ENCODE results near the gene ATP6V0A1. TPM values are rescaled to one million over a fixed set of nuclear protein-coding genes. Genes with fewer than 3 reads are reported as not detected.

Gene ATP6V0A1
- total RNA-seq, 1 experiment from 2014 or later = 53.4 TPM

DNA sequence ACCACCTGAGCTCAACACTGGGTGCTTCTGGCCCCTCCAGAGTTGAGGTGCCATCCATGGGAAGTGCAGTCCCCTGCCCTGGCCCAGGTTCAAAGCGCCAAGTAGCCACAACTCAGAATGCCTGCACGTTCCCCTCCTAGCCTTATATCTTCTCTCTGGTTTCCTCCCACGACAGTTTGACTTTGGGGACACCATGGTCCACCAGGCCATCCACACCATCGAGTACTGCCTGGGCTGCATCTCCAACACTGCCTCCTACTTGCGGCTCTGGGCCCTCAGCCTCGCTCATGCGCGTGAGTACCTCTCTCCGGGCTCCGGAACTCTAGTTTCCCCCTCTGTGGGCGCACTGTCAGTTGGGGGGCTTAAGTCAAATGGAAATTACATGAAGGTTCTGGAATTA is 55.0 kb downstream of the ATP6V0A1 start:
- Histone ChIP-seq H3K36me3 (ENCODE audit: control insufficient read depth, insufficient read depth, low read length) (no peaks in the 10 kb centered on the region), H3K27ac (ENCODE audit: low read length) (no peak overlapping the region), H3K9me3 (ENCODE audit: control insufficient read depth, insufficient read depth, low read depth, low read length) (no peaks in the 10 kb centered on the region), H3K4me1 (ENCODE audit: control insufficient read depth, insufficient read depth, low read length) (peaks cover 22% of the 10 kb centered on the region), H3K4me3 (ENCODE audit: low read depth in 2 of 2, low read length in 2 of 2) (no peak overlapping the region), H3K27me3 (ENCODE audit: control insufficient read depth, insufficient read depth, low read length) (no peaks in the 10 kb centered on the region)
- TF ChIP-seq TCF7L2 (IDR thresholded peaks at IDR 0.05; ENCODE audit: low read depth, low read length) (no peak), SIN3A (IDR thresholded peaks at IDR 0.05; ENCODE audit: borderline replicate concordance, insufficient read depth, low read depth, low read length) (no peak), POLR2AphosphoS5 (IDR thresholded peaks at IDR 0.05; ENCODE audit: low read depth, low read length) (no peak)
- TF ChIP-seq, protein P1, sequence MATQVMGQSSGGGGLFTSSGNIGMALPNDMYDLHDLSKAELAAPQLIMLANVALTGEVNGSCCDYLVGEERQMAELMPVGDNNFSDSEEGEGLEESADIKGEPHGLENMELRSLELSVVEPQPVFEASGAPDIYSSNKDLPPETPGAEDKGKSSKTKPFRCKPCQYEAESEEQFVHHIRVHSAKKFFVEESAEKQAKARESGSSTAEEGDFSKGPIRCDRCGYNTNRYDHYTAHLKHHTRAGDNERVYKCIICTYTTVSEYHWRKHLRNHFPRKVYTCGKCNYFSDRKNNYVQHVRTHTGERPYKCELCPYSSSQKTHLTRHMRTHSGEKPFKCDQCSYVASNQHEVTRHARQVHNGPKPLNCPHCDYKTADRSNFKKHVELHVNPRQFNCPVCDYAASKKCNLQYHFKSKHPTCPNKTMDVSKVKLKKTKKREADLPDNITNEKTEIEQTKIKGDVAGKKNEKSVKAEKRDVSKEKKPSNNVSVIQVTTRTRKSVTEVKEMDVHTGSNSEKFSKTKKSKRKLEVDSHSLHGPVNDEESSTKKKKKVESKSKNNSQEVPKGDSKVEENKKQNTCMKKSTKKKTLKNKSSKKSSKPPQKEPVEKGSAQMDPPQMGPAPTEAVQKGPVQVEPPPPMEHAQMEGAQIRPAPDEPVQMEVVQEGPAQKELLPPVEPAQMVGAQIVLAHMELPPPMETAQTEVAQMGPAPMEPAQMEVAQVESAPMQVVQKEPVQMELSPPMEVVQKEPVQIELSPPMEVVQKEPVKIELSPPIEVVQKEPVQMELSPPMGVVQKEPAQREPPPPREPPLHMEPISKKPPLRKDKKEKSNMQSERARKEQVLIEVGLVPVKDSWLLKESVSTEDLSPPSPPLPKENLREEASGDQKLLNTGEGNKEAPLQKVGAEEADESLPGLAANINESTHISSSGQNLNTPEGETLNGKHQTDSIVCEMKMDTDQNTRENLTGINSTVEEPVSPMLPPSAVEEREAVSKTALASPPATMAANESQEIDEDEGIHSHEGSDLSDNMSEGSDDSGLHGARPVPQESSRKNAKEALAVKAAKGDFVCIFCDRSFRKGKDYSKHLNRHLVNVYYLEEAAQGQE (IDR thresholded peaks at IDR 0.05; ENCODE audit: insufficient read depth in 1 of 2, low read depth in 2 of 2, low read length in 1 of 2) = no peak
- TF ChIP-seq, protein P2, sequence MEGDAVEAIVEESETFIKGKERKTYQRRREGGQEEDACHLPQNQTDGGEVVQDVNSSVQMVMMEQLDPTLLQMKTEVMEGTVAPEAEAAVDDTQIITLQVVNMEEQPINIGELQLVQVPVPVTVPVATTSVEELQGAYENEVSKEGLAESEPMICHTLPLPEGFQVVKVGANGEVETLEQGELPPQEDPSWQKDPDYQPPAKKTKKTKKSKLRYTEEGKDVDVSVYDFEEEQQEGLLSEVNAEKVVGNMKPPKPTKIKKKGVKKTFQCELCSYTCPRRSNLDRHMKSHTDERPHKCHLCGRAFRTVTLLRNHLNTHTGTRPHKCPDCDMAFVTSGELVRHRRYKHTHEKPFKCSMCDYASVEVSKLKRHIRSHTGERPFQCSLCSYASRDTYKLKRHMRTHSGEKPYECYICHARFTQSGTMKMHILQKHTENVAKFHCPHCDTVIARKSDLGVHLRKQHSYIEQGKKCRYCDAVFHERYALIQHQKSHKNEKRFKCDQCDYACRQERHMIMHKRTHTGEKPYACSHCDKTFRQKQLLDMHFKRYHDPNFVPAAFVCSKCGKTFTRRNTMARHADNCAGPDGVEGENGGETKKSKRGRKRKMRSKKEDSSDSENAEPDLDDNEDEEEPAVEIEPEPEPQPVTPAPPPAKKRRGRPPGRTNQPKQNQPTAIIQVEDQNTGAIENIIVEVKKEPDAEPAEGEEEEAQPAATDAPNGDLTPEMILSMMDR (IDR thresholded peaks at IDR 0.05) = no peak
- DNase-seq (ENCODE audit: low read depth, low spot score) (no peak), ATAC-seq (no peak)
- BruUV-seq (replicated peaks) = no TSS peak
- intact Hi-C loops (cut with micrococcal nuclease; ENCODE audit: unreplicated experiment) (no loop called here), in situ Hi-C loops (cut with HindIII; ENCODE audit: low pct_unique_long_range_greater_than_20kb, low sequenced_read_pairs) (no loop called here)
- ChIA-PET CTCF (no interaction called here), POLR2A (no interaction called here)

DNA sequence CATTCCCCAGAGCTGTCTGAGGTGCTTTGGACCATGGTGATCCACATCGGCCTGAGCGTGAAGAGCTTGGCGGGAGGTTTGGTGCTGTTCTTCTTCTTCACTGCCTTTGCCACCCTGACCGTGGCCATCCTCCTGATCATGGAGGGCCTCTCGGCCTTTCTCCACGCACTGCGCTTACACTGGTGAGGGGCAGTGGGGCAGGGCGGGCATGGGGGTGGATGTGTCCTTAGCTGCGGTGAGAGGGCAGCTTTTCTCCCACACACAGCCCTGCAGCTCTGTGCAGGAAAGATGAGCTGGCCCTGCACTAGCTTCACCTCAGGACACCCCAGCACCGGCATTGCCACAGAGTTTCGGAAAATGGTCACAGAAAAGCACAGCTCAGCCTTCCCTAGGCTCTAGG is 55.6 kb downstream of the ATP6V0A1 start:
- H3K4me1 ChIP-seq (ENCODE audit: control insufficient read depth, insufficient read depth, low read length) = peaks cover 28% of the 10 kb centered on the region
- no TSS peak for BruUV-seq (replicated peaks)
- TF ChIP-seq SIN3A (IDR thresholded peaks at IDR 0.05; ENCODE audit: borderline replicate concordance, insufficient read depth, low read depth, low read length) (no peak), POLR2AphosphoS5 (IDR thresholded peaks at IDR 0.05; ENCODE audit: low read depth, low read length) (no peak), TCF7L2 (IDR thresholded peaks at IDR 0.05; ENCODE audit: low read depth, low read length) (no peak)
- TF ChIP-seq, protein P2 (IDR thresholded peaks at IDR 0.05) = no peak
- TF ChIP-seq, protein P1 (IDR thresholded peaks at IDR 0.05; ENCODE audit: insufficient read depth in 1 of 2, low read depth in 2 of 2, low read length in 1 of 2) = no peak
- intact Hi-C loops (cut with micrococcal nuclease; ENCODE audit: unreplicated experiment) (no loop called here), in situ Hi-C loops (cut with HindIII; ENCODE audit: low pct_unique_long_range_greater_than_20kb, low sequenced_read_pairs) (no loop called here)
- no peaks in the 10 kb centered on the region for H3K36me3 ChIP-seq (ENCODE audit: control insufficient read depth, insufficient read depth, low read length)
- ATAC-seq (no peak), DNase-seq (ENCODE audit: low read depth, low spot score) (no peak)
- ChIA-PET CTCF (no interaction called here), POLR2A (no interaction called here)
- H3K9me3 ChIP-seq (ENCODE audit: control insufficient read depth, insufficient read depth, low read depth, low read length) = no peaks in the 10 kb centered on the region
- no peak overlapping the region for H3K4me3 ChIP-seq (ENCODE audit: low read depth in 2 of 2, low read length in 2 of 2)
- H3K27ac ChIP-seq (ENCODE audit: low read length) = no peak overlapping the region
- no peaks in the 10 kb centered on the region for H3K27me3 ChIP-seq (ENCODE audit: control insufficient read depth, insufficient read depth, low read length)

All from Panc1 (cell line).